NCI-H748 treated with DMSO at 0.1 percent for 48 hours (cell line): ENCODE data around the gene CACFD1.

Experiments used
- DNase-seq: peaks from one replicate; lab custom pipeline; 2025; lab: John Stamatoyannopoulos, UW

Gene CACFD1

DNA sequence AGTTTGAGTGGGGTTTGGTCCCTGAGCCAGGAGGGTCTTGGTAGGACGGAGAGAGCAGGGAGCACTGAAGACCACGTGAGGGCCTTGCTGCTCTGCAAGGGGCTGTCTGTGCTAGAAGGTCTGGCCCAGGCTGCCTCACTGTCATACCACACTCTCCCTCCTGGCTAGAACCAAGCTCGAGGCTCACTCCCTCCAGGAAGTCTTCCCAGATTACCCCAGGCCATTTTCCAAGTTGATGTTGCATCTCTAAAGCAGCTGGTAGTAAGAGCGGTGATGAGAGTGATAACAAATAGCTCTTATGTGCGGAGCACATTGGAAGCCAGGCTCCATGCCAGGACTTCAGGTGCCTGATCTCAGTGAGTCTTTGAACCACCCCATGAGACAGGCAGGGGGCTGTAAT is 58.4 kb downstream of the CACFD1 start:
- no peak for DNase-seq

DNA sequence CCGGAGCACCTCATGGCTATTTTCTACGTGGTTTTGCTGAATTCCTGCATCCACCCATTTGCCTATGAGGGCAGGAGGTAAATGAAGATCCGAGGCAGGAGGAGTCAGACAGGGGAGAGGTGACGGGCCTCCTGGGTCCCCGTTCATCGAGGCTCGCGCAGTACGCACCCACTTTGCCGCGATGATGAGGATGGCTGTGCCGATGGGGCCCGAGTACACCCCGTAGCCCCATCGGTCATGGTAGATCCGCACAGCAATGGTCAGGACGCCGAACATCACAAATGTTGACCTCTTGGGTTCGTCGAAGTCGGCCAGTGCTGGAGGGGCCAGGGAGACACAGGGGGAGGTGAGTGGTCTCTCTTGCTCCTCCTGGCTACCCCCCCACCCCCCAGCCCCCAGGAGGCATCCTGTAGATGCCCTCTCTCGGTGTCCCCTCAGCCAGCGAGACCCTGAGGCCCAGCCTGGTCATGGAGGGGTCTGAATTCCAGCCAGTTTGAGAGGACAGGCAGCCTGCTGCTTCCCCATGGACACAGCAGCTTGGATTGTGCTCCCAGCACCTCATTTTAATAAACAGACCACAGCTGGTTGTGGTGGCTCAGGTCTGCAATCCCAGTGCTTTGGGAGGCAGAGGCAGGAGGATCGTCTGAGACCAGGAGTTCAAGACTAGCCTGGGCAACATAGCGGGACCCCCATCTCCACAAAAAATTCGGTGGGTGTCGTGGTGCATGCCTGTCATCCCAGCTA is 59.1 kb downstream of the CACFD1 start:
- DNase-seq: no peak

- no peak for DNase-seq
Measured at GRCh38 chr9:133519693-133520092, 59.9 kb downstream of the CACFD1 start.

DNA sequence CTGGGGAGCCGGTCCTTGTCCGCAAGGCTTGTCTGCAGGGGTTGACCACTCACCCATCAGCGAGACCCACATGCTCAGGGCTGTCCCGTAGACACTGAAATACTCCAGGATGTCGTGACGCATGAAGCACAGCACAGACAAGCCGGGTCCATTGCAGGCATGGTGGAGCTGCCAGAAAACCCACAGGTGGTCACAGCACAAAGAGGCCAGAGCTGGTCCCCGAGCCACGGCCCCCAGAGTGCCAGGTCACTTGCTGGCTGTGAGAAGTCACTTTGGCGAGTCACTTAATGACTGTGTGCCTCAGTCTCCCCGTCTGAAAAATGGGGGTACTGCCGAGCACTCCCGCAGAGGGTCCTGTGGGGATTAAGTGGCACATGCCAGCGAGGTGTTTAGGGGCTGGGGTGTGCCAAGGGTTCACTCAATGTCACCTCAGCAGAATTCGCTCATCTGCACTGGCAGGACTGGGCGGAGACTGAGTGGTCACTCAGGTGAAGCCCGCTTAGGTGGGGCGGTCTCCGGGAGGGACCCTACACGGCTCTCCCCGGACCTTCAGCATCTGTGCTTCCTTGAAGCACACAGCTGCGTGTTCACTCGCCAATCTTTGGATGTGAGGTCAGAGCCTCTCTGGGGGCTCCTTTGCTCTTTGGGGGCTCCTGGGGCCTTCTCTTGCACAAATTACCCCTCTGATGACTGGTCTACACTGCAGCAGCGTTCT is 60.5 kb downstream of the CACFD1 start:
- no peak for DNase-seq
